ENCODE measurements around the gene ATP5MC2.

GRCh38 chr12:53675701-53676607 is at the start of gene ATP5MC2:
- TF ChIP-seq CTCF (IDR thresholded peaks at IDR 0.05) (peak; percentile 99), SMC3 (IDR thresholded peaks at IDR 0.05) (peak; percentile 99)

All from A549 (cell line).